SH-SY5Y (cell line): ENCODE data around the gene TOP1.

Experiments used
- GATA2 ChIP-seq: IDR thresholded peaks from 2 replicates; pipeline ENCODE4 v1.6.1; 2011; ENCODE audit warnings: mild to moderate bottlenecking, low read depth, low read length
- GATA3 ChIP-seq: IDR thresholded peaks from 2 replicates; pipeline ENCODE4 v1.6.1; 2011; ENCODE audit warnings: low read depth, mild to moderate bottlenecking, low read length, moderate library complexity

DNA sequence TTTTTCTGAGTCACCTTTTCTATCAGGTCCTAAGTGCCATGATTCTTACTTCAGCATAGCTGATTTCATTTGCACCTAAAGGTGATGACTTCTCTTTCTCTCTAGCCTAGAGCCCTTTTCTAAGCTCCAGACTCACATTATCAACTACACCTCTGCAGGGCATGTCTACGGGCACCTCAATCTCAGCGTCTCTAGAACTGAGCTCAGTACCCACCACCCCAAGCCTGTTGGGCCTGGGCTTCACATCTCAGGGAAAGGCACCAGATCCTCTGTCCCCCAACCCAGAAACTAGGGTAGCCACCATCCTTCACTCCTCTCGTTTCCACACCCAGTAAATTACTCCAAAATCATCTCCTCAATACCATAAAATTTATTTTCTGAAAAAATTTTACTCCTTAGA, 98.1 kb downstream of the TOP1 start:
- TF ChIP-seq GATA3: no peak
- no peak for TF ChIP-seq GATA2
